ENCODE data around the gene MRGPRD.
"Not testable (repeated sequence)": the region's sequence is repeated elsewhere in the genome, so short reads cannot be mapped to it uniquely, and the experiment has no call there.

Gene MRGPRD

GRCh38 chr11:69005631-69006368, 25.0 kb upstream of the MRGPRD start:
- DNase-seq = no peak

- no peak for DNase-seq
Measured at GRCh38 chr11:69005183-69005630, 24.4 kb upstream of the MRGPRD start.

- DNase-seq = no peak
Measured at GRCh38 chr11:69004411-69005182, 23.8 kb upstream of the MRGPRD start.

- no peak for DNase-seq
Measured at GRCh38 chr11:69003866-69004367, 23.1 kb upstream of the MRGPRD start.

GRCh38 chr11:69003301-69003865, 22.6 kb upstream of the MRGPRD start:
- no peak for DNase-seq

- no peak for DNase-seq
Measured at GRCh38 chr11:69002570-69003231, 21.9 kb upstream of the MRGPRD start.

- DNase-seq = no peak
Measured at GRCh38 chr11:69002110-69002569, 21.4 kb upstream of the MRGPRD start.

GRCh38 chr11:69001243-69002081, 20.7 kb upstream of the MRGPRD start:
- no peak for DNase-seq

GRCh38 chr11:69000831-69001242, 20.1 kb upstream of the MRGPRD start:
- no peak for DNase-seq

- DNase-seq = no peak
Measured at GRCh38 chr11:69000391-69000790, 19.6 kb upstream of the MRGPRD start.

- DNase-seq = not testable (repeated sequence)
Measured at GRCh38 chr11:68999748-69000355, 19.1 kb upstream of the MRGPRD start.

- no peak for DNase-seq
Measured at GRCh38 chr11:68999093-68999747, 18.4 kb upstream of the MRGPRD start.

GRCh38 chr11:68998390-68998911, 17.7 kb upstream of the MRGPRD start:
- peak; percentile 74 for DNase-seq

- no peak for DNase-seq
Measured at GRCh38 chr11:68997995-68998348, 17.2 kb upstream of the MRGPRD start.

- no peak for DNase-seq
Measured at GRCh38 chr11:68997124-68997994, 16.6 kb upstream of the MRGPRD start.

- no peak for DNase-seq
Measured at GRCh38 chr11:68996376-68997123, 15.8 kb upstream of the MRGPRD start.

- DNase-seq = no peak
Measured at GRCh38 chr11:68994894-68995285, 14.1 kb upstream of the MRGPRD start.

- DNase-seq = no peak
Measured at GRCh38 chr11:68994161-68994893, 13.5 kb upstream of the MRGPRD start.

Data from NCI-H510A (cell line).